GM12891 (cell line): Measurements from ENCODE around the gene RNPS1.

ENCODE experiments used
- POLR2A ChIP-seq: IDR thresholded peaks from 2 replicates; pipeline ENCODE4 v1.6.1; 2011; ENCODE audit warnings: low read depth, low read length, control low read depth
- POLR2AphosphoS5 ChIP-seq: IDR thresholded peaks from 2 replicates; pipeline ENCODE4 v1.6.1; 2011; ENCODE audit warnings: low read depth, low read length, control low read depth

DNA sequence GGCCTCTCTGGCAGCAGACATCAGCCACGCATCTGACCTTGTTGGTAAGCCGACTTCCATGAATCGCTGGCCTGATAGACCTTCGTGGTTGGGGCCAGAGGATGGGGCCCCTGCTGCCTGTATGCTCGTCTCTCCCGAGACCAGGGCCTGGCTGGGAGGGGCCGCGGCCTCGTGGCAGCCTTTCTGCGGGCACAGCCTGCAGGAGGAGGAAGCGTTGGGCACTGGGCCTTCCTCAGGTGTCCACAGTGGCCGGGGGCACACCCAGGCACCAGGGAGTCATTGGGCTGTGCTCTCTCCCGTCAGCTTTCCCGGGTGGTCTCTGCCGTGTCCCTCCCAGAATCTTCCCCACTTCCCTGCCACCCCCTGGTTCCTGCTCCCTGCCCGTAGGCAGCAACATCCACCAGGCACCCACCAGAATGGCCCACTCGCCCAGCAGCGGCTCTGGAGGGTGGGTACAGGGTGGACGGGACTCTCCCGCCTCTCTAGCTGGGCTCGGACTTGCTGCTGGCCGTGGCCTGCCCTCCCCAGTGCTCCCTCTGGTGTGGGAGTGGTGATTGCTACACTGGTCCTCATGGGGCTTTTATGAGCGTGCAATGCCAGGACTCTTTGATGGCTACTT lies 38.2 kb downstream of the RNPS1 start:
- TF ChIP-seq POLR2AphosphoS5 (no peak), POLR2A (no peak)
